HepG2 (cell line): Measurements from ENCODE around the gene GBX1. TPM values are rescaled to one million over a fixed set of nuclear protein-coding genes. Genes with fewer than 3 reads are reported as not detected.

Experiments
- ATAC-seq: fragments of 200-7000 bp; cut with Tn5 transposase; 3 replicates; pipeline ENCODE4 v1.9.1; 2020; ENCODE audit warnings: mild to moderate bottlenecking, moderate library complexity
- BruUV-seq: library from RNA; stranded (reverse); fragments of 400-500 nt; replicated peaks from 2 replicates; lab custom pipeline; 2021; lab: Mats Ljungman, UMichigan
- CTCF ChIA-PET: fragments of 300-600 bp; formaldehyde crosslinking; extraction: SDS; loops from one replicate; lab custom pipeline; 2021; ENCODE audit warnings: low total read pairs, inconsistent platforms, low intra/inter-chr PET ratio; lab: Yijun Ruan, JAX
- POLR2A ChIA-PET: fragments of 350-600 bp; sonication (Branson Sonifier 250); formaldehyde crosslinking; loops from one replicate; lab custom pipeline; 2020; ENCODE audit warnings: antibody characterized with exemption, inconsistent platforms; lab: Yijun Ruan, JAX
- DNase-seq: peaks from one replicate; pipeline ENCODE4 v3.0.0-alpha.2; 2015; ENCODE audit warnings: low spot score
- FAIRE-seq: peaks from 3 replicates; lab custom pipeline; 2011; peaks lifted over from hg19 to GRCh38; lab: Jason Lieb, UNC
- H2AFZ ChIP-seq: one replicate; pipeline ENCODE4 v1.6.1; 2011; ENCODE audit warnings: low read length, inconsistent platforms
- H3K27ac ChIP-seq: fragments of 300-600 bp; 3 replicates; pipeline ENCODE4 v1.8.0; 2011; ENCODE audit warnings: mixed run types, mild to moderate bottlenecking, mixed read lengths, low read length, inconsistent platforms; ENCODE audit not compliant: insufficient read depth; ENCODE audit errors: extremely low read length
- H3K27me3 ChIP-seq, 2 experiments: fragments of 200-600 bp in 1 of 2; 2 replicates in 1 of 2; 3 replicates in 1 of 2; pipeline versions ENCODE4 v1.6.0 to v1.8.0; 2011; ENCODE audit warnings: low read length in 2 of 2, mild to moderate bottlenecking in 2 of 2, moderate library complexity in 2 of 2, inconsistent platforms in 1 of 2; ENCODE audit not compliant: insufficient read depth in 2 of 2, control insufficient read depth in 1 of 2
- H3K36me3 ChIP-seq, 2 experiments: fragments of 200-600 bp in 1 of 2; replicated peaks in 1 of 2; 2 replicates in 1 of 2; 3 replicates in 1 of 2; pipeline versions ENCODE4 v1.5.1 to v1.8.0; 2011; ENCODE audit warnings: low read length in 2 of 2, inconsistent platforms in 1 of 2; ENCODE audit not compliant: insufficient read depth in 2 of 2, control insufficient read depth in 1 of 2
- H3K4me1 ChIP-seq: 2 replicates; pipeline ENCODE4 v1.5.1; 2012; ENCODE audit warnings: low read length, inconsistent platforms; ENCODE audit not compliant: insufficient read depth
- H3K4me2 ChIP-seq: 2 replicates; pipeline ENCODE4 v1.6.0; 2011; ENCODE audit warnings: low read depth, low read length, inconsistent platforms
- H3K4me3 ChIP-seq, 3 experiments: fragments of 200-600 bp in 1 of 3; sonication (generic), shearing (Covaris generic) in 1 of 3; replicated peaks in 1 of 3; 2 replicates each; pipeline ENCODE4 v1.5.1; 2011 to 2016; ENCODE audit warnings: low read length in 3 of 3, inconsistent platforms in 2 of 3, low read depth in 2 of 3, mild to moderate bottlenecking in 2 of 3, control low read depth in 1 of 3, mixed read lengths in 1 of 3; ENCODE audit not compliant: insufficient read depth in 1 of 3
- H3K79me2 ChIP-seq: one replicate; pipeline ENCODE4 v1.6.1; 2011; ENCODE audit warnings: low read length, inconsistent platforms; ENCODE audit not compliant: insufficient read depth
- H3K9ac ChIP-seq: 2 replicates; pipeline ENCODE4 v1.6.0; 2011; ENCODE audit warnings: mild to moderate bottlenecking, low read depth, low read length, inconsistent platforms; ENCODE audit not compliant: insufficient read depth
- H3K9me3 ChIP-seq: 2 replicates; pipeline ENCODE4 v1.5.1; 2012; ENCODE audit warnings: mild to moderate bottlenecking, low read length
- H4K20me1 ChIP-seq: 2 replicates; pipeline ENCODE4 v1.6.0; 2011; ENCODE audit warnings: inconsistent platforms, mild to moderate bottlenecking, low read length, moderate library complexity; ENCODE audit not compliant: insufficient read depth
- GZF1 ChIP-seq: sonication (generic); formaldehyde crosslinking; IDR thresholded peaks from 2 replicates; pipeline ENCODE4 v1.5.1; 2020; ENCODE audit warnings: mild to moderate bottlenecking, missing genetic modification reagents
- SOX5 ChIP-seq: IDR thresholded peaks from 2 replicates; pipeline ENCODE4 v1.6.1; 2016; ENCODE audit warnings: borderline replicate concordance
- TGIF2 ChIP-seq: IDR thresholded peaks from 2 replicates; pipeline ENCODE4 v1.6.1; 2016; ENCODE audit warnings: control low read depth, missing compliant biosample characterization
- TOPORS ChIP-seq: sonication (generic); formaldehyde crosslinking; IDR thresholded peaks from 2 replicates; pipeline ENCODE4 v1.8.0; 2023; ENCODE audit warnings: mild to moderate bottlenecking, missing genetic modification reagents
- ZFAT ChIP-seq: sonication (generic); formaldehyde crosslinking; conservative IDR thresholded peaks from 2 replicates; pipeline ENCODE4 v1.8.1; 2023; ENCODE audit warnings: missing genetic modification reagents, inconsistent platforms
- ZNF367 ChIP-seq: sonication (generic); formaldehyde crosslinking; IDR thresholded peaks from 2 replicates; pipeline ENCODE4 v1.4.0; 2020; ENCODE audit warnings: missing genetic modification reagents, borderline replicate concordance
- ZNF747 ChIP-seq: sonication (generic); formaldehyde crosslinking; IDR thresholded peaks from 2 replicates; pipeline ENCODE4 v1.8.1; 2023; ENCODE audit warnings: missing genetic modification reagents, mild to moderate bottlenecking, borderline replicate concordance
- WGBS: methylation state at CpG from one replicate; pipeline ENCODE4 v1.1.6; 2017; ENCODE audit warnings: low lambda C conversion rate; 5-methylcytosine and 5-hydroxymethylcytosine counted together
- in situ Hi-C: cut with HindIII; loops from 2 replicates; pipeline ENCODE4 v1.10.0; 2017; ENCODE audit warnings: low pct_unique_long_range_greater_than_20kb; ENCODE audit not compliant: extremely low pct_ligation_motif_present
- intact Hi-C: fragments of 100-400 bp; cut with micrococcal nuclease; formaldehyde crosslinking; loops from one replicate; pipeline ENCODE4 v1.10.0; 2022; ENCODE audit not compliant: unreplicated experiment
- polyA plus RNA-seq, 8 experiments: library from polyadenylated mRNA; depleted of rRNA in 3 of 8; stranded (reverse) in 7 of 8; unstranded in 1 of 8; fragments of >200 nt; fragmentation: Illumina TruSeq in 4 of 8; extraction: Trizol in 4 of 8; gene quantifications; 2 replicates each; pipeline versions ENCODE4 v1.2.1 to v1.2.3, GENCODE V29; 2011 to 2016; ENCODE audit warnings: low read depth in 4 of 8, missing spikeins in 1 of 8, mixed read lengths in 1 of 8; ENCODE audit not compliant: insufficient read depth in 1 of 8
- total RNA-seq, 5 experiments: library from RNA; depleted of rRNA; stranded (reverse); fragments of >200 nt; fragmentation: Illumina TruSeq; extraction: Trizol; gene quantifications; 2 replicates each; pipeline ENCODE4 v1.2.3, GENCODE V29; 2016; ENCODE audit warnings: low read depth in 1 of 5
- TF ChIP-seq, protein P1 (sequence below): sonication (generic); formaldehyde crosslinking; IDR thresholded peaks from 2 replicates; pipeline ENCODE4 v1.5.0; 2020; ENCODE audit warnings: missing genetic modification reagents
- TF ChIP-seq, protein P2 (sequence below): fragments of 450-650 bp; IDR thresholded peaks from 2 replicates; pipeline ENCODE4 v1.6.1; 2016
- TF ChIP-seq, protein P3 (sequence below): sonication (generic); formaldehyde crosslinking; IDR thresholded peaks from 2 replicates; pipeline ENCODE4 v1.4.0; 2020; ENCODE audit warnings: missing genetic modification reagents, mild to moderate bottlenecking, borderline replicate concordance
- TF ChIP-seq, protein P4 (sequence below): sonication (generic); formaldehyde crosslinking; IDR thresholded peaks from 2 replicates; pipeline ENCODE4 v1.4.0; 2020; ENCODE audit warnings: missing genetic modification reagents

GBX1 gene
- total and polyA plus RNA-seq, 2 of the 13 experiments (the other 11 are each of a cell fraction or from before 2014, with no cell fraction given), result not detected

DNA sequence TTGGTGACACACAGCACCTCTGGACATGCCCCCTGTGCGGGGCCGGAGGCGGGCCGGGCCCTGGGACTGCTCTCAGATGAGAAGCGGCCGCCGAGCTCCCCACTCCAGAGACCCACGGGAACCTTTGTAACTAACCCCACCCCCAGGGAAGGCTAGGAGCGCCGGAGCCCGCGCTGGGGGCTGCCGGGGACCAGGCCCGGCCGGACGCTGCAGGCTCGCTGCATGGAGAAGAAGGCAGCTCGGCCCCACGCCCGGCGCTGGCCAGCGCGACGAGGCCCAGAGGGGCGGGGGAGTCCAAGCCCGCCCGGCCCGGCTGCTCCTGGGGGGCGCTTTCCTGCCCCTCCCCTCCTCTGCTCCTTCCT, 44.7 kb downstream of the GBX1 start (continued):
- TF ChIP-seq, protein P1, sequence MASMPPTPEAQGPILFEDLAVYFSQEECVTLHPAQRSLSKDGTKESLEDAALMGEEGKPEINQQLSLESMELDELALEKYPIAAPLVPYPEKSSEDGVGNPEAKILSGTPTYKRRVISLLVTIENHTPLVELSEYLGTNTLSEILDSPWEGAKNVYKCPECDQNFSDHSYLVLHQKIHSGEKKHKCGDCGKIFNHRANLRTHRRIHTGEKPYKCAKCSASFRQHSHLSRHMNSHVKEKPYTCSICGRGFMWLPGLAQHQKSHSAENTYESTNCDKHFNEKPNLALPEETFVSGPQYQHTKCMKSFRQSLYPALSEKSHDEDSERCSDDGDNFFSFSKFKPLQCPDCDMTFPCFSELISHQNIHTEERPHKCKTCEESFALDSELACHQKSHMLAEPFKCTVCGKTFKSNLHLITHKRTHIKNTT (CRISPR knock-in tag), result no peak
- no peak for TF ChIP-seq GZF1 (CRISPR knock-in tag)
- TF ChIP-seq, protein P2, sequence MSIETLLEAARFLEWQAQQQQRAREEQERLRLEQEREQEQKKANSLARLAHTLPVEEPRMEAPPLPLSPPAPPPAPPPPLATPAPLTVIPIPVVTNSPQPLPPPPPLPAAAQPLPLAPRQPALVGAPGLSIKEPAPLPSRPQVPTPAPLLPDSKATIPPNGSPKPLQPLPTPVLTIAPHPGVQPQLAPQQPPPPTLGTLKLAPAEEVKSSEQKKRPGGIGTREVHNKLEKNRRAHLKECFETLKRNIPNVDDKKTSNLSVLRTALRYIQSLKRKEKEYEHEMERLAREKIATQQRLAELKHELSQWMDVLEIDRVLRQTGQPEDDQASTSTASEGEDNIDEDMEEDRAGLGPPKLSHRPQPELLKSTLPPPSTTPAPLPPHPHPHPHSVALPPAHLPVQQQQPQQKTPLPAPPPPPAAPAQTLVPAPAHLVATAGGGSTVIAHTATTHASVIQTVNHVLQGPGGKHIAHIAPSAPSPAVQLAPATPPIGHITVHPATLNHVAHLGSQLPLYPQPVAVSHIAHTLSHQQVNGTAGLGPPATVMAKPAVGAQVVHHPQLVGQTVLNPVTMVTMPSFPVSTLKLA, result no peak
- TF ChIP-seq TGIF2 (CRISPR knock-in tag), result no peak
- no peak for TF ChIP-seq ZNF747
- TF ChIP-seq SOX5 (CRISPR knock-in tag), result no peak
- TF ChIP-seq, protein P3, sequence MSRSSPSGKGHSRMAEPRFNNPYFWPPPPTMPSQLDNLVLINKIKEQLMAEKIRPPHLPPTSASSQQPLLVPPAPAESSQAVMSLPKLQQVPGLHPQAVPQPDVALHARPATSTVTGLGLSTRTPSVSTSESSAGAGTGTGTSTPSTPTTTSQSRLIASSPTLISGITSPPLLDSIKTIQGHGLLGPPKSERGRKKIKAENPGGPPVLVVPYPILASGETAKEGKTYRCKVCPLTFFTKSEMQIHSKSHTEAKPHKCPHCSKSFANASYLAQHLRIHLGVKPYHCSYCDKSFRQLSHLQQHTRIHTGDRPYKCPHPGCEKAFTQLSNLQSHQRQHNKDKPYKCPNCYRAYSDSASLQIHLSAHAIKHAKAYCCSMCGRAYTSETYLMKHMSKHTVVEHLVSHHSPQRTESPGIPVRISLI (CRISPR knock-in tag), result no peak
- TF ChIP-seq ZFAT (CRISPR knock-in tag), result no peak

DNA sequence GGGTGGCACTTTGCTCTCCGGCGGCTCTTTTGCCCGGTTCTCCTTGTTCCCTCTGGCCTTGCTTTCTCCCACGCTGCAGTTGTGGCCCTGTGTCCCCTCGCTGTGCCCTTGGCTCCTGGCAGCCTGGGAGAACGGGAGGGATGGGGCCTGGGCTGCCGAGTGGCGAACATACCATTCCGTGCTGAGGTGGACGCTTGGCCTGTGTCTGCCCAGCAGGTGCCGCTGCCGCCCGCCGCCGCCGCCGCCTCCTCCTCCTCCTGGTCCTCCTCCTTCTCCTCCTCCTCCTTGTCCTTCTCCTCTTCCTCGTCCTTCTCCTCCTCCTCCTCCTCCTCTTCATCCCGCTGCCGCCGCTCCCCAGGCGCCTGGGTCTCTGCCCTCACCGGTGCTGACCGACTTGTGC, 45.2 kb downstream of the GBX1 start:
- H3K36me3 ChIP-seq, result peaks cover 17 to 55% of the 10 kb centered on the region in 2 experiments; a peak in 4 of 5 replicates
- TF ChIP-seq ZNF367 (CRISPR knock-in tag) (no peak), TOPORS (CRISPR knock-in tag) (no peak)
- TF ChIP-seq, protein P4, sequence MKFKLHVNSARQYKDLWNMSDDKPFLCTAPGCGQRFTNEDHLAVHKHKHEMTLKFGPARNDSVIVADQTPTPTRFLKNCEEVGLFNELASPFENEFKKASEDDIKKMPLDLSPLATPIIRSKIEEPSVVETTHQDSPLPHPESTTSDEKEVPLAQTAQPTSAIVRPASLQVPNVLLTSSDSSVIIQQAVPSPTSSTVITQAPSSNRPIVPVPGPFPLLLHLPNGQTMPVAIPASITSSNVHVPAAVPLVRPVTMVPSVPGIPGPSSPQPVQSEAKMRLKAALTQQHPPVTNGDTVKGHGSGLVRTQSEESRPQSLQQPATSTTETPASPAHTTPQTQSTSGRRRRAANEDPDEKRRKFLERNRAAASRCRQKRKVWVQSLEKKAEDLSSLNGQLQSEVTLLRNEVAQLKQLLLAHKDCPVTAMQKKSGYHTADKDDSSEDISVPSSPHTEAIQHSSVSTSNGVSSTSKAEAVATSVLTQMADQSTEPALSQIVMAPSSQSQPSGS (CRISPR knock-in tag), result no peak
- no peak overlapping the region for H3K4me3 ChIP-seq
- no peaks in the 10 kb centered on the region for H3K79me2 ChIP-seq
- no peaks in the 10 kb centered on the region for H3K4me1 ChIP-seq
- FAIRE-seq (no peak), DNase-seq (no peak), ATAC-seq (no peak)
- H2AFZ ChIP-seq, result no peak overlapping the region
- H3K4me2 ChIP-seq, result no peak overlapping the region
- H3K9me3 ChIP-seq, result no peaks in the 10 kb centered on the region
- no peaks in the 10 kb centered on the region for H3K27me3 ChIP-seq
- CTCF ChIA-PET, result no interaction called here
- POLR2A ChIA-PET, result no interaction called here
- no TSS peak for BruUV-seq
- WGBS, result 95% methylated on average over 24 of the region's 24 CpGs
- in situ Hi-C loops (loop anchor here (10.0 kb wide), 1 partner anchor 183 kb away; no protein-coding TSS in a partner anchor), intact Hi-C loops (no loop called here)
- H3K27ac ChIP-seq, result no peak overlapping the region
- peaks cover 6% of the 10 kb centered on the region; the same call in 1 of the 2 replicates for H4K20me1 ChIP-seq
- no peak overlapping the region for H3K9ac ChIP-seq
